Epithelial cell of proximal tubule (primary cell): ENCODE measurements around the gene AKTIP. TPM values are rescaled to one million over a fixed set of nuclear protein-coding genes. Genes with fewer than 3 reads are reported as not detected.

ENCODE experiments used
- DNase-seq: peaks from one replicate; pipeline ENCODE4 v3.0.0-alpha.2; 2011; ENCODE audit warnings: low read depth
- H3K4me3 ChIP-seq: 2 replicates; pipeline ENCODE4 v1.5.1; 2011; ENCODE audit warnings: low read depth, mild to moderate bottlenecking, low read length
- total RNA-seq: library from RNA; depleted of rRNA; stranded (reverse); fragments of >200 nt; gene quantifications from 2 replicates; pipeline ENCODE4 v1.2.3, GENCODE V29; 2015
- TF ChIP-seq, protein P1 (sequence below): conservative IDR thresholded peaks from 2 replicates; pipeline ENCODE4 v1.5.1; 2012; ENCODE audit warnings: low read depth, mild to moderate bottlenecking, low read length

AKTIP gene
- total RNA-seq, 1 donor from 2014 or later = 20.5 TPM

DNA sequence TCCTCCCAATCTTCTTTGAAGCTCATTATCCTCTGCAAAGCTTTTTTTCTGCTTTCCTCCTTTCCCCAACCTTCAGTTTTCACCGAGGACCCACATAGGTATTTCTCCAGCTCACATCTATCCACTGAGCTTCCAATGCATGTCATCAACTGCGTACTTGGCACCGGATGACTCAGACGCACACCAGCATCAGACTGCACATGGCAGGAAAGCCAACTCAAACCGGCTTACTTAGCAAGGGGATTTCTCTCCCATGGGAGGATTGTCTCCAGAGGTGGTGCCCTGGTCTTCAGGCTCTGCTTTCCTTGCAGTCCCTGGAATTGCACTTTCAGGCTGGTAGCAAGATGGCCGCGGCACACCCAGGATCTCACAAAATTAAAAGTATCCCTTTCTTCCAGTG lies 1.7 kb upstream of the AKTIP start:
- TF ChIP-seq, protein P1, sequence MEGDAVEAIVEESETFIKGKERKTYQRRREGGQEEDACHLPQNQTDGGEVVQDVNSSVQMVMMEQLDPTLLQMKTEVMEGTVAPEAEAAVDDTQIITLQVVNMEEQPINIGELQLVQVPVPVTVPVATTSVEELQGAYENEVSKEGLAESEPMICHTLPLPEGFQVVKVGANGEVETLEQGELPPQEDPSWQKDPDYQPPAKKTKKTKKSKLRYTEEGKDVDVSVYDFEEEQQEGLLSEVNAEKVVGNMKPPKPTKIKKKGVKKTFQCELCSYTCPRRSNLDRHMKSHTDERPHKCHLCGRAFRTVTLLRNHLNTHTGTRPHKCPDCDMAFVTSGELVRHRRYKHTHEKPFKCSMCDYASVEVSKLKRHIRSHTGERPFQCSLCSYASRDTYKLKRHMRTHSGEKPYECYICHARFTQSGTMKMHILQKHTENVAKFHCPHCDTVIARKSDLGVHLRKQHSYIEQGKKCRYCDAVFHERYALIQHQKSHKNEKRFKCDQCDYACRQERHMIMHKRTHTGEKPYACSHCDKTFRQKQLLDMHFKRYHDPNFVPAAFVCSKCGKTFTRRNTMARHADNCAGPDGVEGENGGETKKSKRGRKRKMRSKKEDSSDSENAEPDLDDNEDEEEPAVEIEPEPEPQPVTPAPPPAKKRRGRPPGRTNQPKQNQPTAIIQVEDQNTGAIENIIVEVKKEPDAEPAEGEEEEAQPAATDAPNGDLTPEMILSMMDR = no peak
- peak overlapping the region; percentile 80 for H3K4me3 ChIP-seq
- peak; percentile 62 for DNase-seq

DNA sequence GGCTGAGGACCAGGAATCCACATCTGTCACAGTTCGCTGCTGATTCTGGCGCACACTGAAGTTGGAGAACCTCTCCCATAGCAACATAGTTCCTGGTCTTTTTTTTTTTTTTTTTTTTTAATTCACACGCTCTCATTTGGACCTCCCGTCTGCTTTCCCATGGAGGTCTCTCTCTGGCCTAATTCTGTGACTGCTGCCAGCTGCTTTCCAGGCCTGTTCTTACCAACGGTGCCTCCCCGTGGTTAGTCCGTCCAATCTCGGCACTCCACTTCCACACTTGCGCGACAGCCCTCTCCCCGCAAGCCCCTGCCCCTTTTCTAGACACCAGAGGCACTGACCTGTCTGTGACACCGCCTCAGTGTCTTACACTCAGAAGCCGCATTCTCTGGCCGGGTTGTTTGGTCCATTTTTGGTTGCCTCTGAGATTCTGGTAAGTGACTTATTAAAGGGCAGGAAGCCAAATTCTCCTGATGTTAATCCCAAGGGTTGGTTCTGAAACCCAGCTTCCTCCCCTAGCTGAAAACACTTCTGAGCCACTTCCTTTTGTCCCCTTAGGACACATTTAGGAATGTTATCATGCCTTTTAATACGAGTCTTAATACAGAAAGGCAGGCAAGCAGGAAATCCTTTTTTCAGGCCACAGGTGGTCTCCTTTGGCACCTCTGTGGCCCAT lies 1.1 kb upstream of the AKTIP start:
- H3K4me3 ChIP-seq = peak overlapping the region; percentile 80
- DNase-seq = no peak
- TF ChIP-seq, protein P1 = peak; percentile 16

DNA sequence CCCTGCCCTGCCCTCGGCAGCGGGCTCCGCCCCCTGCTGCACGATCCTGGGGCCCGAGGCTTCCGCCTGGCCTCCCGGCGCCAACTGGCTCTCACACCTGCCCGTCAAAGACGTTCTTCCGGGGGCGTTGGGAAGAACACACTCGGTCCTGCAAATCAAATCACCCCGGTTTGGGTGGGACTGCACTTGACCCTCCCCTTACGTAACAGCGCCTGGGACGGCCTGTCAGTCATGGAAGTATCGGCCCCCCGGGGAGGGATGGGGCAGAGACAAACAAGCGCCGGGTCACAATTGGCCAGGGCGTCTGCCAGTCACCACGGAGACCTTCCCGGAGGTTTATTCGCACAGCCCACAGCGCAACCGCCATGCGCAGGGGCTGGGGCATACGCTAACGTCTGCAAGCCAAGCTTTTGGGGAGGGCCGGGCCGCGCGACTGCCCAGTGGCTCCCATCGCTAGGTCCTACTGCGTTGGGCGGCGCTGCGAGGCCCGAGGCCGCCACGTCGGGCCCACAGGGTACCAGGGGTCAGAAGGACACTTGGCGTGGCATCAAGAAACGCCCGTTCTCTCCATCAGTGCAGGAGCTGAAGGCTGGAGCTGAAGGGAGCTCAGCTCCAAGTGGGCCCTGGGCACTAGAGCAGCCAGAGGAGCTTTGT lies 388 bp upstream of the AKTIP start:
- peak overlapping the region; percentile 81 for H3K4me3 ChIP-seq
- TF ChIP-seq, protein P1 = no peak
- peak; percentile 98 for DNase-seq

DNA sequence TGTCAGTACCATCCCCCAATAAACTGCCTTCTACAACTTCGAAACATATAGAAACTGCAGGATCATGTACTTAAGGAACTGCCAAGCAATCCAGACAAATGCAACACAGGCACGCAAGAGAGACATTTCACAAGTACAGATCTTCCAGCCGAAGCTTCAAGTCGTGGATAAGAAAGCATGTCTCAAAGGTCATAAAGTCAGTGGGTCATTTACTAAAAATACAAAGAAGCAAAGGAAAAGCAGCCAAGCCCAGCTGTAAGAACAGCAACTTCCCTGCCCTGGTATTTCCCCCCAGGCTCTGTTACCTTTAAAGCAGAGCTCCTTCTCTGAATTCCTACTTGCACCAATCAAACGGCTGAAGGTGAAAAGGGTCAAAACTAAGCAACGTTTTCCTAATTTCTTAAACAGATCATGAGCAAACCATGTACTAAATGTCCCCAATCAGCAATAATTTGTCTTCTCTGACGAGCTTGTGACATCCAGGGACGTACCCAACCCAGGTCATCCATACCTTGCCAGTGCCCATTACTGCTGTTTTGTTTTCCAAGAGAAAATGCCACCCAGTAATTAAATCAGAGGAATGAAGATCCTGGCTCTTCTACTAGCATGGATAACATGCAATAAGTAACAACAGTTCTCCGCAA lies 1.7 kb downstream of the AKTIP start:
- TF ChIP-seq, protein P1 = no peak
- DNase-seq = no peak
- H3K4me3 ChIP-seq = peak overlapping the region; percentile 81

DNA sequence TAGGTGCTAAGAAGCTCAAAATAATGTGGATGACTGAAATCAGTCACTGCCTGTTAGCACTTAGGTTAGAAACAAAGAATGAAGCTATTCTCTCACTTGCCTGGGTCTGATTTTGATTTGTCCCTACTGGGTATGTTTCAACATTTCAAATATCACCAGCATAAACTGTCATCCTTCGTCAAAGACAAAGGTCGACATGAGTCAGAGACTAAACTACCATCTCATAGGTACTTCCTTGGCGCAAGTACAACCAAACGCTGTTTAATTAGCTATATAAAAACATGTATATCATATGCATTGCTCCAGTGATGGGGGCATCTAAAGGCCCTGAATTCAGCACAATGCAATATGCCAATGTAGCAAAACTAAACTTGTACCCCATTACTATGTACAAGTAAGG lies 4.0 kb downstream of the AKTIP start:
- DNase-seq = no peak
- TF ChIP-seq, protein P1 = no peak

DNA sequence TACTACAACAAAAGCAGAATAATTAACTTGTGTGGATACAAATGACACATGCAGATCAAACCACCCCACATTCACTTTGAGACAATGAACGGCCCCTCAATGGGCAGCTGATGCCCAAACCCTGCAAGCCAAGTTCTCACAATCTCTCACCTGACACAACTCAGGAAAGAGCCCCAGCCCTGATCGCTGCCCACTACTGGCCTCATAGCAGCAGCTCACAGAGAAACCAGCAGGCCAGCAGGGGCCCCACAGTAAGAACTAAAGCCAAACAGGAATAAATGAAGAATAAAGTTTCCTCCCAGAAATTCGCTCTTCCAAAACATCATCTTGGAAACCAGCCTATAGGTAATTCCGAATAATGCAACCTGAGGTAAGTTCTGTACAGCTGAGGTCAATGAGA lies 7.7 kb downstream of the AKTIP start:
- TF ChIP-seq, protein P1 = peak; percentile 37
- no peak overlapping the region for H3K4me3 ChIP-seq
- DNase-seq = no peak

More for the DNA sequence above, 4.0 kb downstream of the AKTIP start:
- H3K4me3 ChIP-seq = no peak overlapping the region
